HG02884 (cell line): Measurements from ENCODE around the gene PRKCH.

Experiments used
- ATAC-seq: cut with Tn5 transposase; IDR thresholded peaks from one replicate; pipeline ENCODE4 v1.9.1; 2021; ENCODE audit warnings: mild to moderate bottlenecking, moderate library complexity; ENCODE audit not compliant: unreplicated experiment

PRKCH gene

GRCh38 chr14:61505815-61506809, 184.7 kb downstream of the PRKCH start:
- ATAC-seq, result no peak

- ATAC-seq, result no peak
These were observed 187.1 kb downstream of the PRKCH start for GRCh38 chr14:61508526-61508925.

DNA sequence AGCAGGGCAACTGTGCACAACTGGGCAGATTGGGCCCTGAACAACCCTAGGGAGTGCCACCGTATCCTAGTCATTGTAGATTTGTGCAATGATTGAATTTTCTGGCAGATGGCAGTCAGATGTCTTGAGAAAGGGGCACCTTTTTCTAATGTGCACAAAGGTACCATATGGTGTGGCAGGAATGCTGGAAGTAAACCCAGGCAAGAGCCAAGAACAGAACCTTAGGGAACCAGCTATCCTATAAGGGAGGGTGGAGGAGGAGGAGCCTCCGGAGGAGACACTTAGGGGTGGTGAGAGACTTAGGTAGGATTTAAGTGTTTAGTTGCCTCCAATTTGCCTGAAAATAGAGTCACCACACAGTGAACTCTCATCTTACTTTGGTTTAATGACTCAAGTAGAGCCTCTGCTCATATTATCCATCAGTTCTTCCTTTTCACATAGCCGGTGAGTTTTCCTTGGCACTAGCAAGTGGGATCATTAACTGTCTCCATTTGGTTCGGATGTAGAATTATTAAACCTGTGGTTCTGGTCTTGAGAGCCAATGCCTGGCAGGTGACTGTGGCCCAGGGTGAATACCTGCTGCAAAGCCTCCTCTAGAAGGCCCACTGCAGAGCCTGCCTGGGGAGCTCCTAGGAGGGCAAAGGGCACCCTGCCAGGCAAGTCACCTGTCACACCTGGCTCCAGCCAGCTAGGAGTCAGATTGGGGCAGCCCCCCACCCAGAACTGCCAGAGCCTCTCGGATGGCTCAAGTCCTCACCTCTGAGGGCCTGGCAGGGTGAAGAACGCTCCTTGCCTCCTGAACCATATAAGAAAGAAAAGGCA, 189.6 kb downstream of the PRKCH start:
- no peak for ATAC-seq

DNA sequence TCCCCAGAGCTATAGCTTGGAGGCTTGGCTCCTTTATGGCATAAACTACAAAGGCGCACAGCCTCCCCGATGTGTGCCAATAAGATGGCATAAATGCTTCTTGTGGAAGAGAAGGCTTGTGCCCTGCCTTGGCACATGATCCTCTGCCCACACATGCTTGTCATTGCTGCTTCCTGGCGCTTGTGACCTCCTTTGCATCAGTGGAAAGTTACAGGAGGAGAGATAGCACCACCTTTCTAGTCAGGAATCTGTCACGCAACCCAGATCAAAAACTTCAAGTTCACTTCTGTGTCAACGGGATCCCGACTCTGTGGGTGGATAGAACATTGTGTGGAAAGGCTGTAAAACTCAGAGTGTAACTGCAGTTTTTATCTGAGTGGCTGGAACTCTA, 190.2 kb downstream of the PRKCH start:
- ATAC-seq, result no peak

DNA sequence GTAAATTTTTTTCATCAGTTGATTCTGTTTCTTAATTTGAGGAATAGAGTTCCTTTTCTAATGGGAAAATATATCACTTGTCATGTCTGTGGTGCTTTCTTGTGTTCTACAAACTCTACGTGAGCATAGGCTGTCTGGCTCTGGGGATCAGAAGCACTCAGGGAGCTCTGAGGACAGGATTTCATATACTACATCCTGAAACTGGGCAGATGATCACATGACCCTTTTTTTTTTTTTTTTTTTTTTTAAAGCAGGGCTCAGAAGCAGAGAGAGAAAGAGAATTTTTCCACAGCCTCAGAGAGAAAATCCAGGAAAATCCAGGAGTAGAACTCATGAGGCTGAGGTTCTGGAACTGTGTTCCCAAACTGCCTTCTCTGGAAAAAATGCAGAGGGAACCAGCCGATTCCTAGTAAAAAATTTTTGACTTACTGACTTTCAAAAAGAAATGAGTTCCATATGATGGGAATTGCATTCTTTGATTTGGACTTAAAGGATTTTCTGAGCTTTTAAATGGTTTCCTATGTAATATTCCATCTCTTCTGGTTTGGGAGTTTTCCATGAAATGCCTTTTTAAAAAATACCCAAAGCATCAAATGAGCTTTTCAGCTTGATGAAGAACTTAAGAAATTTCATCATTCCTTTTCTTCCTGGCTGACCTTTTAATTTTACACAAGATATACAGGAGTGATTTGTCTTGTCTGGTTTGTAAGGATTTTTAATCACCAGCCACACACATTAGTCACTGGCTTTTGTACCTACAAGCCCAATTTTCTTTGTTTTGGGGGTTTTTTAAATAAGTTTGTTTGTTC, 190.9 kb downstream of the PRKCH start:
- ATAC-seq, result no peak

- ATAC-seq, result no peak
These were observed 192.8 kb downstream of the PRKCH start for GRCh38 chr14:61513986-61514830.

DNA sequence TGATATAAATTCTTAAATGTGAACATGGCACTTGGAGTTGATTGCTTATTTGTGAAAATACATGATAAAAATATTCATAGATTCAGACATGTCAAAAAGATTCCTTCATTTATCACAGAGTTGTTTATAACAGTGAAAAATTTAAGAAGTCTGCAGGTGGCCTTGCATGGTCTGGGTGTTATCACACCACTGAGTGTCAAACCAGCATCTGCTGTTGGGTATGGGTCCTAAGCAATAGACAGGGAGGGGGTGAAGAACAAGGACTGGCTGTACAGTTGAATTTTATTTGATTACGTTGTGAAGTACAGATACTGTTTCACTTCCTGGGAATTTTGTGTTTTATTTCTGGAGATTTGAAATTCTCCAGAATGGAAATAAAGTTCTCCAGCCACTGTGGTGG, 193.5 kb downstream of the PRKCH start:
- ATAC-seq, result no peak

DNA sequence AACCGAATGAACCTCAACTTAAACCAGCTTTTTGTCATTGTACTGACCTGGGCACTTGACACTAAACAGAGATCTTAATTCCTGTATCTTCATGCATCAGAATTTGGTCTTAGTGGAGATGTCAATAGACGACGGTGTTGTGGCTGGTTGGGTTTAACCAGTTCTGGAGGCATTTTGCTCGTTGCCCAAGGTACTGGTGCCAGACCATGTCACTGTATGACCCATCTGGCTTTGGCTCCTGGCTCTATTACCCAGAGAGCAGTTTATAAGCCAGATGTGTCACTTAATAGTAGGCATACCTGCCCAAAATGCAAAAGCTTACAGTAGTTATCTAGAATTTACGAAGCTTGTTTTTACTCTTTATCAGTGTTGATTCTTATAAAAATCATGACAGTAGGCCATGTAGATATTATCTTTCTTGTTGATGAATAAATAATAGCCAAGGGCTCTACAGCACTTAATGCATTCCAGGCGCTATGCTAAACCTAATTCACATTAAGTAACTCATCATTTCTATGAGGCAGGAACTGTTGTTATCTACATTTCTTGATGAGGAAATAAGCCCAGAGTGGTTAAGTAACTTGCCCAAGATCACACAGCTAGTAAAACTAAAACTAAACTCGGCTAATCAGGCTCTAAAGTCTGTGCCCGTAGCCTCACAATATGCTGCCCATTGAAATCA, 194.2 kb downstream of the PRKCH start:
- no peak for ATAC-seq

- ATAC-seq, result no peak
These were observed 194.9 kb downstream of the PRKCH start for GRCh38 chr14:61516118-61516743.

GRCh38 chr14:61516964-61517653, 195.7 kb downstream of the PRKCH start:
- no peak for ATAC-seq

- no peak for ATAC-seq
These were observed 196.6 kb downstream of the PRKCH start for GRCh38 chr14:61517911-61518384.

DNA sequence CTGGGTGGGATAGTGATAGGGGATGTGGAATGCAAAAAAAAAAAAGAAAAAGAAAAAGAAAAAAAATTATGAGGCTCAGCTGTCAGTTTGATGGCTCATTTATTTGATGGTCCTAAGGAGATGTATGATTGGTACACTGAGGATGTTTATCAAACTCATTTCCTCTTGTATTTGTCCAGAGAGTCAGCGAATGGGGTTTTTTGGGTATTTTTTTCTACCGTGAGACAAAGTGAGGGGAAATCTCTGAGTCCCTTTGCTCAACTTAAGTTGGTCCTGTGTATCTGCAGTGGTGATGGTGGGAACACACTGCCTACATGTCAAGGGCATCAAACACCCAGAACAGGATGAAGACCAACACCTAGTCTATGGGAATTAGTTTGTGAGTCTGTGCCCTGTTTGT, 197.0 kb downstream of the PRKCH start:
- ATAC-seq, result no peak

DNA sequence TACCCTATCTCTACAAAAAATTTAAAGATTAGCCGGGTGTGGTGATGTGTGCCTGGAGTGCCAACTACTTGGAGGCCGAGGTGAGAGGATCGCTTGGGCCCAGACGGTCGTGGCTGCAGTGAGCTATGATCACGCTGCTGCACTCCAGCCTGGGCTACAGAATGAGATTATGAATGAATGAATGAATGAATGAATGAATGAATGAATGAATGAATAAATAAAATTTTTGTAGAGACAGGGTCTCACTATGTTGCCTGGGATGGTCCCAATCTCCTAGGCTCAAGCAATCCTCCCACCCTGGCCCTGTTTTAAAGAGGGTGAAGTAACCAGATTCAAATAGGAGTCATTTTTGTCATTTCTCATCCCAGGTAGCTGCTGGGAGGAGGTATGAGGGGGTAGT, 197.7 kb downstream of the PRKCH start:
- no peak for ATAC-seq

DNA sequence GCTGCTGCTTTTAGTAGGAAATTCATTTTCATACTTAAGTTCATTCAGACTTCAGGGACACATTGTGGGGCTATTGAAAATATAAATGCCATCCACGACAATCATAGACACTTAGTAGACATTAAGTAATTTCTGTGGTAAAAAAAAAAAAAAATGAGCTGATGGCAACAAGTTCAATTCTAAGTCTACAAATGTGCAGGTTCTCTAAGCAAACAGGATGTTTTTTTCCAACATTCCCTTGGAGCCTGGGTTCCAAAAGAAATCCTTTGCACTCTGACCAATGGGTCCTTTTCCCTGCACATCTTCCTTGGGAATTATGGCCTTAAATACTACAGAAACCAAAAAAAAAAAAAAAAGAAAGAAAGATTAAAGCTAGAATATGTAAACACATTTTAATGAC, 198.4 kb downstream of the PRKCH start:
- ATAC-seq, result no peak

DNA sequence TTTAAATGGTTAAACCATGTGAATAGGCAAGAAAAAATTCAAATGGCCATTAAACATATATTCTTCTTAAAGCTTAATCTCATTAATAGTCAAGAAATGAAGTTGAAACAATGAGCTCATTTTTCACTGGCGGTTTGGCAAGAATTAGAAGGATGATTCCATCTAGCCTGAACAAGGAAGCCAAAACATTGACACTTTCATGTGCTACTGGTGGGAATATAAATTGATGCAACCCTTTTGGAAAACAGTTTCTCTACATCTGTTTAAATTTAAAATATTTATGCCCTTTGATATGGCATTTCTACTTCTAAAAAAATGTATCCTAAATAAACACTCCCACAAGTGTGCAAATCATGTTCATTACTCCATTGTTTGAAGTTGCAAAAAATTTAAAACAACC, 199.2 kb downstream of the PRKCH start:
- no peak for ATAC-seq

DNA sequence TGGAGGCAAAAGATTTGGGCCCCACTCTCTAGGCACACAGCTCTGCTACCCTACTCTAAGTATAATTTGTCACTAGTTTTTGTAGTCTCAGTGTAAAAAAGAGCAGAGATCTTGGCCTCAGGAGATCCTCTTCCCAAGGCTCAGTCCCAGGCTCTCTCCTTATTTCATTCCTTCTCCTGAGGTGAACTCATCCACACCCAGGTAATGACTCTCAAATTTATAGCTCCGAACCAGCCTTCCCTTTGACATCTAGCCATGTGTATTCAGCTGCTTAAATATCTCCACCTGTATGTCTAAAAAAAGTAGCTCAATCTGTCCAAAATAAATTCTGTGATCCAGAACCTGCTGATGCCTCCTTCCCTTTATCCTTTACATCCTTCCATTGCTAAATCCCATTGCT, 200.4 kb downstream of the PRKCH start:
- no peak for ATAC-seq

- no peak for ATAC-seq
These were observed 202.4 kb downstream of the PRKCH start for GRCh38 chr14:61523751-61524150.

- no peak for ATAC-seq
These were observed 202.9 kb downstream of the PRKCH start for GRCh38 chr14:61524211-61524806.
